Stimulated activated CD4-positive, alpha-beta T cell treated with anti-CD3 and anti-CD28 coated beads, Interleukin-2, amount 100 ng/mL, for 24 hours (primary cell): ENCODE measurements around the gene SSTR5.

Experiments used
- DNase-seq, 2 donors: peaks; one replicate each; pipeline ENCODE4 v3.0.0-alpha.2; 2020

SSTR5 gene

DNA sequence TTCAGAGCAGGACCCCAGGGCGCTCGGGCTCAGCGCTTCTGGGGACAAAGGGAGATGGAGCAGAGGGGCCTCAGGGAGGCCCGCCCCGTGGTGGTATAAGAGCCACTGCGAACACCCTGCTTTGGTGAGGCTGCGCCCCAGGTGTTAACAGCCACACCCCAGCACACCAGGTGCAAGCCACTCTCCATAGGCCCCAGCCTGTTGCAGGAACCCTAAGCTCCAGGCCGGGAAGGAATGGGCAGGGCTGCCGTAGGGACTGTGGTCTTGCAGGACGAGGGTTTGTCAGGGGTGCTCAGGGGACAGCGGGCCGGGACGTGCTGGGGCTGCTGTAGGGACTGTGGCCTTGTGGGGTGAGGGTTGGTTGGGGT, 17.0 kb upstream of the SSTR5 start:
- no peak for DNase-seq

- DNase-seq = no peak
Observed at GRCh38 chr16:1056196-1056595, 16.4 kb upstream of the SSTR5 start.

DNA sequence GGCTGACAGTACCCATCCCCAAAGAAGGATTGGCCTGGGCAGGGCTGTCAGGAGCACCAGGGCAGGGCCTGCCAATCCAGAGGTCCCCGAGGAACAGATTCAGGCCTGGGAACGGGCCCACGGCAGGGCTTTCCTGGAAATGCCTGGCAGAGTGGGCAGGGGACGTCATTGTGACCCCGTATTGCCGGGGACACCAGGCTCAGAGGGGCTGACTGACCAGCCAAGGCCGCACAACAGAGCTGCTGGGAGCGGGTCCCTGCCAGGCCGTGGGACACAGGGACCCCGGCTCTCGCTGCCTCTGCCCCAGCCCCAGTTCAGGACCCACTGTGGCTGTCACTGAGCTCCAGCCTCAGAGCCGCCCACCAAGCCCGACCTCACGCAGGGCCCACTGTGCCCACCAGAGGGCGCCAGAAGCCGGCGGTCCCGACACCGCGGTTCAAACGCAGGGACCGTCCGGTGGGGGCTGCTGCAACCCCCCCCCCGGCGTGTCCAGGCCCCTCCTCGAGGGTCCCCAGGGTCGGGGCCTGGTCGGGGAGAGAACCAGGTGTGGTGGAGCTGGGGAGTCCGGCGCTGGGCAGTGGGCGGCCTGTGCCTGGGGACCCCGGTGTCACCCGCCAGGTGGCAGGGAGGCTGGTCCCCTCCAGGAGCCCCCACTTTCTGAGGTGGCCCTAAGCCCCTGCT, 15.2 kb upstream of the SSTR5 start:
- DNase-seq = peak; percentile 80 to 82

DNA sequence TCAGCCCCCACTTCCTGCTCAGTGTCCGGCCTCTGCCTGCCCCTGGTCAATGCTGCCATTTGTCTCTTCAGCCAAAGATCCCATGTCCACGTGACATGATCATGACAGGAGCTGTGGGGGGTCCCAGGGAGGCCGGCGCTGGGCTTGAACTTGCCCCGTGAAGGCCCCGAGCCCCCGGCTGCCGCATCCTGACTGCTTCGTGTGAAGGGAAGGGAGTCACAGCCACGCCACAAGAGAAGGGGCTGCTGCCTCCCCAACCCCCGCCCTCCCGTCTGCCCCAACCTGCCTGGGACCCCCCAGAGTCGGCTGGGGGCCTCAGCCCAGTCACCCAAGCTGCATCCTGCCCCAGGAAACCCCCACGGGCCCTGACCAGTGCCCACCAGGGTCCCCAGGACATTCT, 14.3 kb upstream of the SSTR5 start:
- DNase-seq = no peak

GRCh38 chr16:1059310-1059709, 13.2 kb upstream of the SSTR5 start:
- no peak for DNase-seq

- no peak for DNase-seq
Observed at GRCh38 chr16:1060416-1061340, 11.9 kb upstream of the SSTR5 start.

- no peak for DNase-seq
Observed at GRCh38 chr16:1061769-1062505, 10.6 kb upstream of the SSTR5 start.

GRCh38 chr16:1062895-1063294, 9.7 kb upstream of the SSTR5 start:
- DNase-seq = no peak

- DNase-seq = no peak
Observed at GRCh38 chr16:1063728-1064127, 8.8 kb upstream of the SSTR5 start.

DNA sequence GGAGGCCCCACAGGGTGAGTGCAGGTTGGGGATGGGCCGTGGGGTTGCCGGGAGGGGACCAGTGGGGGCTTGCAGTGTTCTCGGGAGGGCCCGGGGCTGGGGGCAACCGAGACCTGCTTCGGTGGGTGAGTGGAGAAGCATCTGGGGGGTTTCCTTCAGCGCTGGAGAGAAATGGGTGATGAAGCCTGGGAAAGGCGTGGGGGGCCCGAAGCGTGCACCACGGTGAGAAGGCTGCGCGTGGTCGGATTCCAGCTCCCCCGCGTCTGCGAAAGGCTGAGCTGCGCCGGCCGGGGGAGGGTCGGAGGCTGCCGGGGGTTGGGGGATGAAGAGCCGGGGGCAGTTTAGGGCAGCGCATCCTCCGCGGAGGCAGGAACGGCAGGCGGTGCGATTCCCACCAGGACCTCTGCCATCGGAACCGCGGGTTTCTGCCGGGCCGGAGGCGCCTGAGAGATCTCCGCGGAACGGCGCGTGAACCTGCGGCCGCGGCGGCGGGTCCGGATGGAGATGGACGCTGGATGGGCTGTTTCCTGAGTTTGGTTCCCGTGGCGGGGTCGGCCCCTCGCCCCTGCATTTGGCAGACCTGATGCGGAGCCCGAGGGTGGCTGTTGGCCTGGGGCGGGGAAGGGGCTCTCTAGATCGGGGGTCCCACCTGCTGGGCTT, 6.9 kb upstream of the SSTR5 start:
- DNase-seq = no peak

GRCh38 chr16:1066584-1067172, 5.9 kb upstream of the SSTR5 start:
- DNase-seq = no peak

DNA sequence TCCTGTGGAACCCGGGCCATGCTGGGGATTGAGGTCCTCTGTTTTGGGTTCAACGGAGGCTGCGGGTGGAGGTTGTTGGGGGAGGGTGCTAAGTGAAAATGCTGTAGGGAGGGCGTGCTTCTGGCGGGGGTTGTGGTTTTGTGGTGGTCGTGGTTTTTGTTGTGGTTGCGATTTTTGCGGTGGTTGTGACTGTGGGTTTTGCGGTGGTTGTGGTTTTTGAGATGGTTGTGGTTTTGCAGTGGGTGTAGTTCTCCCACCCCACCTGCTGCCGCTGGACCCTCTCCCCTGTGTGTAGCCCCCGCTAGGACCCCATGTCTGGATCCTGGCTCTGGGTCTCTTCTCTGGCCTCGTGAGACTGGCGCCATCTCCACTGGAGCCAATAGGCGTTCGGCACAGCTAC, 4.9 kb upstream of the SSTR5 start:
- no peak for DNase-seq

- no peak for DNase-seq
Observed at GRCh38 chr16:1068451-1068850, 4.1 kb upstream of the SSTR5 start.

- peak in 1 of 2 donors; percentile 25 for DNase-seq
Observed at GRCh38 chr16:1069154-1069553, 3.4 kb upstream of the SSTR5 start.

GRCh38 chr16:1070084-1070863, 2.3 kb upstream of the SSTR5 start:
- DNase-seq = no peak

GRCh38 chr16:1070864-1071408, 1.6 kb upstream of the SSTR5 start:
- DNase-seq = no peak

GRCh38 chr16:1071561-1072225, 854 bp upstream of the SSTR5 start:
- no peak for DNase-seq

GRCh38 chr16:1073262-1073558, 663 bp downstream of the SSTR5 start:
- no peak for DNase-seq

DNA sequence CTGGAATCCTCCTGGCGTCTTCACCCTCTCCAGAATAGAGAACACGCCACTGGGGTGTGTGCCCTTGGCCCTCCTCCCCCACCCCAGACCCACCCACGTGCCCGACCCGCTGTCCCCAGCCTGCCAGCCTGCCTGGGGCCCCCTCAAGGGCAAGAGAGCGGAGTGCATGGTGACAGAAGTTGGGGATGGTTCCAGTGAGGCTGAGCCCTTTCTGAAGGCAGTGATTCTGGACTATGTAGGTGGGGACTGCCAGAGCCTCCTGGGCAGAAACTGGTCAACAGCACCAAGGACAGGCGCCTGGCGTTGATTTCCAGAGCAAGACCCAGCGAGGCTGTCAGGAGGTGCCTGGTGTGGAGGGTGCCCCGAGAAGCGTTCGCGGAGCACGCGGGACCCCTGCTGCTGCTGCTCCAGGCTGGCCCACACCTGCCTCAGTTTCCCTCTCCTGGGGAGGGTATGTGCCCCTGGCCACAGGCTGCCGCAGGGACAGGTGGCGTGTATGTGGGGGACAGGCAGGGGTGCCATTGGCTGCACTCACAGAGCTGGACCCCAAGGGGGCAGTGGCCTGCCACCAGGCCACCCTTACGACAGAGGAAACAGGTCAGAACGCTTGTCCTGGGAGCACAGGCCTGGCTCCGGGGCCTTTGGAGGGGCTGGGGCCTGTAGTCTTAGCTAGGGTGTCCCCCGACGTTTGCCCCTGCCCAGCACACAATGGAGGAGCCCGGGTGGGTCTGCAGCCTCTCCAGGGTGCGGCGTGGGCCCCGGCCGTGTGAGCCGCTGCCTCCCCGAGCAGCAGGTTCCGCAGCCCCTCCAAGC, 1.2 kb downstream of the SSTR5 start:
- no peak for DNase-seq

GRCh38 chr16:1074379-1074649, 1.8 kb downstream of the SSTR5 start:
- no peak for DNase-seq

GRCh38 chr16:1075546-1075945, 3.0 kb downstream of the SSTR5 start:
- DNase-seq = no peak
